HG03159 (cell line): Measurements from ENCODE around the gene JAKMIP1.
"Not testable (repeated sequence)": the region's sequence is repeated elsewhere in the genome, so short reads cannot be mapped to it uniquely, and the experiment has no call there.

Source experiments
- ATAC-seq: cut with Tn5 transposase; IDR thresholded peaks from one replicate; pipeline ENCODE4 v1.9.1; 2021; ENCODE audit warnings: mild to moderate bottlenecking, moderate library complexity; ENCODE audit not compliant: unreplicated experiment

JAKMIP1 gene

GRCh38 chr4:6022607-6023288 is 177.6 kb downstream of the JAKMIP1 start:
- no peak for ATAC-seq

GRCh38 chr4:6021831-6022606 is 178.3 kb downstream of the JAKMIP1 start:
- ATAC-seq = no peak

GRCh38 chr4:6020613-6021012 is 179.7 kb downstream of the JAKMIP1 start:
- ATAC-seq = no peak

GRCh38 chr4:6019316-6020263 is 180.8 kb downstream of the JAKMIP1 start:
- ATAC-seq = no peak

DNA sequence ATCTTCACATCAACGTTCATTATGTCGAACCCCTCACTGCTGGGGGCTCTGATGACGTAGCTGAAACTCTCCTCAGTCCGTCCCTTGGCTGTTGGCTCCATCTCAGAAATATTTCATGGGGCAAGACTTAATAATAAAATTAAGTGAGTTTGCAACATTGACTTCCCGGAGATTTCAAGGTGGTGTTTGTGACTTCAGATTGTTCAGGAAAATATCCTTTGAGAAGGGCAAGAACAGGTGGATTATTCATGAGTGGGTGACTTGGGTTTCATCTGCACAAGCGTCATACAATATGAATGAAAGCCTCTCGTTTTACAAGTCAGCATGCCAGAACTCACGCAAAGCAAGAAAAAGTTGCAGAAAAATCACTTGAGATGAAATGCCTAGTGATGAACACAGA is 182.0 kb downstream of the JAKMIP1 start, which contains the start of gene C4orf50:
C4orf50 (minus strand) TSS at position 101 of the 400 bp plus-strand sequence.
- ATAC-seq = no peak

DNA sequence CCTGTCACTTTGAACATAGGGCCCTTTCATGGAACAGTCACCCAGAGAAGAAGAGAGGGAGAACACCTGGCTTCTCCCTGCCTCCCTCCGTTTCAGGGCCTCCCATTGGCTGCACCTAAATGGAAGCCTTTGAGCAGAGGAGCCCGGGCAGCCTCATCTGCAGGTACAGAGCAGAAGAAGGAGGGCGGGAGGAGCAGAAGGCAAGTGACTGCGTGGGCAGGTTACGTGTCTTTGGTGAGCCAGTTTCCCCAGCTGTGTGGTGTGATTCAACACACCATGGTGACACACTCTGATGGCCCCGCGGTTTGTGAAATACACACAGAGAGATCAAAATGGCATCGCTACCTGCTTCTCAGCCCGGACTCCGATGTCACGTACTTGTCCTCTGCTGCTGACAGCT is 182.5 kb downstream of the JAKMIP1 start:
- no peak for ATAC-seq

- ATAC-seq = no peak
Observed at GRCh38 chr4:6017030-6017429, 183.3 kb downstream of the JAKMIP1 start.

GRCh38 chr4:6013564-6013963 is 186.8 kb downstream of the JAKMIP1 start:
- ATAC-seq = no peak

GRCh38 chr4:6012200-6012599 is 188.1 kb downstream of the JAKMIP1 start:
- ATAC-seq = no peak

GRCh38 chr4:6011686-6012085 is 188.7 kb downstream of the JAKMIP1 start:
- no peak for ATAC-seq

- ATAC-seq = no peak
Observed at GRCh38 chr4:6011271-6011671, 189.1 kb downstream of the JAKMIP1 start.

DNA sequence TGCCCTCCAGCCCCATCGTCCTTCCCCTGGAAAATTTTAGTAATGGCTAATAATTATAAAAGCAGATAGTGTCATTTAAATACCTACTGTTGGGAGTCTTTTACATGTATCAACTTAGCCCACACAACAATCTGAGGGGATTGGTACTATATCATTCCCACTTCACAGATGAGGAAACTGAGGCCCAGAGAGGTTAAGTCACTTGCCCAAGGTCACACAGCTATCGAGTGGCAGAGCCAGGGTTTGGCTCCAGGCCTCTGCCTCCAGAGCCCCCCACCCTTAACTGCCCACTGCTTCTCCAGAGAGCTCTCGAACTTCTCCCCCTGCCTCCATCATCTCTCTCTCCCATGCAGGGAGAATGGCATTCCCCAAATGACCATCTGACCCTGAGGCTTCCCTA is 189.6 kb downstream of the JAKMIP1 start:
- no peak for ATAC-seq

DNA sequence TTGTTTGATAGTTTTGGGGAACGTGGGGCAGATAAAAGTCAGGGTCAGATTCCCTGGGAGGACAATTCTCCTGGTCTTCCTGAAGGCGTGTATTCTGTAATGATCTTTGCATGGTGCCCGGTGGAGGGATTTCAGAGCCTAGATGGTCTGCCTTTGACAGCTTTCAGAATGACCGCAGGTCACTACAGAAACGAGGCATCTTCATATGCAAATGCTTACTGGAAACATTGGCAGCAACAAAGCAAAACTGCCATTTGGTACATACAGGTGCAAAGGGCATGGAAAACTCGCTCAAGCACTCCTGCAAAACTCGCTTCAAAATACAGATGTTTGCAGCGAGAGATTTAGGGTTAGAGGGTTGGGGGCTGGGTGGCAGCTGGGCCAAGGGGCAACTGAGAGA is 190.9 kb downstream of the JAKMIP1 start:
- no peak for ATAC-seq

GRCh38 chr4:6008766-6009385 is 191.5 kb downstream of the JAKMIP1 start:
- ATAC-seq = no peak

DNA sequence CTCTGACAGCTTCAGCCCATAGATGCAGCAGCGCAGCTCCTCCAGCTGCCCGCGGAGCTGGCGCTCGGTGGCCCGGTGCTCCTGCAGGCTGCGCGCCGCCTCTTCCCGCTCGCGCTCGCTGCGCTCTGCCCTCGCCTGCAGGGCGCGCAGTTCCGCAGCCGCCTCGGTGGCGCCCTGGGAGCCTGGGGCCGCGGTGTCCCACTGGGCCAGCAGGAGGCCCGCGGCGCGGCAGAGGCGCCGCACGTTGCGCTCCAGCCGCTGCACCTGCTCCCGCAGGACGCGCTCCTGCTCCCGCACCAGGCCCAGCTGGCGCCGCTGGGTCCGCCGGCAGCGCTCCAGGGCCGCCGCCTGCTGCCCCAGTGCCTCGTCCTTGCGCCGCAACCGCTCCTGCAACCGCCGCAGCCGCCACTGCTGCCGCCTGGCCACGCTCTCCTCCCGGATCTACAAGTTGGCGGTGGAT is 192.2 kb downstream of the JAKMIP1 start:
- ATAC-seq = no peak

DNA sequence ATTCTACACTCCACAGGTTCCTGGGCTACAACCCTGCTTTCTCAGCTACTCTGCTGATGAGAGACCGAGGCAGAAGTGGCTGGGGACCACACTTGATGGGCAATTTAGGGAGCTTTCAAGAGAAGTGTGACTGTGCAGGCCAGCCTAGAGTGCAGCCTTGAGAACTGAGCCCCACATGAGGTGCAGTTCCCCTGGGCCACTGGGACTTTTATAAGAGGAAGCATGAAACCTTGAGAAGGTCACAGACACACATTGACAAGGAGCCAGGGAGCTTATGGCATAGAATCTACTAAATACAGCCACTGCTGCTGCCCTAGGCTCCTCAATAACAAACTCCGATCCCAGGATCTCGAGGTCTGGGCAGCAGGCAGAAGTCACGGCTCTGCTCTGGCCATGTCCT is 195.2 kb downstream of the JAKMIP1 start:
- ATAC-seq = no peak

DNA sequence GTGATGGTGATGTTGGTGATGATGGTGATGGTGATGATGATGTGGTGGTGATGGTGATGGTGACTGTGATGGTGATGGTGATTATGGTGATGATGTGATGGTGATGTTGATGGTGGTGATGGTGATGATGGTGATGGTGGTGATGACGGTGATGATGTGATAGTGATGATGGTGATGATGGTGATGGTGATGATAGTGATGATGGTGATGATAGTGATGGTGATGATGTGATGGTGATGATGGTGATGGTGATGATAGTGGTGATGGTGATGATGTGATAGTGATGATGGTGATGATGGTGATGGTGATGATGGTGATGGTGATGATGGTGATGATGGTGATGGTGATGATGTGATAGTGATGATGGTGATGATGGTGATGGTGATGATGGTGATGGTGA is 196.9 kb downstream of the JAKMIP1 start:
- ATAC-seq = not testable (repeated sequence)

GRCh38 chr4:6002926-6003325 is 197.4 kb downstream of the JAKMIP1 start:
- ATAC-seq = no peak

DNA sequence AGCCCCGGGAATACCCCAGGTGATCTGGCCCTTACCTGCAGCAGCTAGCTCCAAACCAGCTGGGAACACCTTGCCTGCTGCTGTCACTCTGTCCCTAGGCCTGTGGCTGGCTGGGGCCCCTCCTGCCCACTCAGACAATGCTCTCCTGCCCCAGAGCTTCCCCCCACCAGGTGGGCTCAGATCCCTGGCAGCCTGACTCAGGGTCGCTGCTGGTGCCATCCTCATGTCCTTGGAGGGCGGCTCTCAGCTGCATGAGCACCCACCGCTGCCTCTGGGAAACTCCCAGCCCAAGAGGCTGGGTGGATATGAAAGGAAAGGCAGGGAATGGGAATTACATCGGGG is 197.9 kb downstream of the JAKMIP1 start:
- ATAC-seq = no peak

- ATAC-seq = no peak
Observed at GRCh38 chr4:6001680-6002491, 198.5 kb downstream of the JAKMIP1 start.
